ENCODE data around the gene NRG3.

The NRG3 gene

GRCh38 chr10:82234173-82234572, 359.2 kb downstream of the NRG3 start:
- DNase-seq: no peak

- DNase-seq: no peak
Observed at GRCh38 chr10:82236084-82236731, 361.2 kb downstream of the NRG3 start.

- DNase-seq: no peak
Observed at GRCh38 chr10:82238291-82238690, 363.3 kb downstream of the NRG3 start.

GRCh38 chr10:82240408-82240807, 365.4 kb downstream of the NRG3 start:
- no peak for DNase-seq

GRCh38 chr10:82242778-82243177, 367.8 kb downstream of the NRG3 start:
- no peak for DNase-seq

- DNase-seq: no peak
Observed at GRCh38 chr10:82245157-82245556, 370.2 kb downstream of the NRG3 start.

GRCh38 chr10:82245906-82246560, 371.0 kb downstream of the NRG3 start:
- DNase-seq: no peak

- no peak for DNase-seq
Observed at GRCh38 chr10:82249141-82249540, 374.1 kb downstream of the NRG3 start.

- no peak for DNase-seq
Observed at GRCh38 chr10:82251222-82251906, 376.4 kb downstream of the NRG3 start.

GRCh38 chr10:82252081-82252480, 377.1 kb downstream of the NRG3 start:
- DNase-seq: no peak

GRCh38 chr10:82254237-82254636, 379.2 kb downstream of the NRG3 start:
- no peak for DNase-seq

GRCh38 chr10:82256275-82256674, 381.3 kb downstream of the NRG3 start:
- DNase-seq: no peak

GRCh38 chr10:82266438-82266837, 391.4 kb downstream of the NRG3 start:
- DNase-seq: no peak

GRCh38 chr10:82267014-82267413, 392.0 kb downstream of the NRG3 start:
- DNase-seq: no peak

- DNase-seq: no peak
Observed at GRCh38 chr10:82267465-82267864, 392.5 kb downstream of the NRG3 start.

- no peak for DNase-seq
Observed at GRCh38 chr10:82267960-82268359, 393.0 kb downstream of the NRG3 start.

- no peak for DNase-seq
Observed at GRCh38 chr10:82277591-82277990, 402.6 kb downstream of the NRG3 start.

- DNase-seq: no peak
Observed at GRCh38 chr10:82278401-82279182, 403.6 kb downstream of the NRG3 start.

GRCh38 chr10:82282782-82283456, 407.9 kb downstream of the NRG3 start:
- no peak for DNase-seq

GRCh38 chr10:82284180-82284579, 409.2 kb downstream of the NRG3 start:
- no peak for DNase-seq

GRCh38 chr10:82288461-82288881, 413.5 kb downstream of the NRG3 start:
- no peak for DNase-seq

GRCh38 chr10:82289945-82290344, 415.0 kb downstream of the NRG3 start:
- no peak for DNase-seq

GRCh38 chr10:82294874-82295378, 419.9 kb downstream of the NRG3 start:
- no peak for DNase-seq
